HepG2 (cell line): Measurements from ENCODE around the gene ATAD1. TPM values are rescaled to one million over a fixed set of nuclear protein-coding genes. Genes with fewer than 3 reads are reported as not detected.

Source experiments
- ATAC-seq: fragments of 200-7000 bp; cut with Tn5 transposase; 3 replicates; pipeline ENCODE4 v1.9.1; 2020; ENCODE audit warnings: mild to moderate bottlenecking, moderate library complexity
- BruUV-seq: library from RNA; stranded (reverse); fragments of 400-500 nt; replicated peaks from 2 replicates; lab custom pipeline; 2021; lab: Mats Ljungman, UMichigan
- CTCF ChIA-PET: fragments of 300-600 bp; formaldehyde crosslinking; extraction: SDS; loops from one replicate; lab custom pipeline; 2021; ENCODE audit warnings: low total read pairs, inconsistent platforms, low intra/inter-chr PET ratio; lab: Yijun Ruan, JAX
- POLR2A ChIA-PET: fragments of 350-600 bp; sonication (Branson Sonifier 250); formaldehyde crosslinking; loops from one replicate; lab custom pipeline; 2020; ENCODE audit warnings: antibody characterized with exemption, inconsistent platforms; lab: Yijun Ruan, JAX
- DNase-seq: peaks from one replicate; pipeline ENCODE4 v3.0.0-alpha.2; 2015; ENCODE audit warnings: low spot score
- FAIRE-seq: peaks from 3 replicates; lab custom pipeline; 2011; peaks lifted over from hg19 to GRCh38; lab: Jason Lieb, UNC
- H2AFZ ChIP-seq: one replicate; pipeline ENCODE4 v1.6.1; 2011; ENCODE audit warnings: low read length, inconsistent platforms
- H3K27ac ChIP-seq: fragments of 300-600 bp; 3 replicates; pipeline ENCODE4 v1.8.0; 2011; ENCODE audit warnings: mixed run types, mild to moderate bottlenecking, mixed read lengths, low read length, inconsistent platforms; ENCODE audit not compliant: insufficient read depth; ENCODE audit errors: extremely low read length
- H3K27me3 ChIP-seq, 2 experiments: fragments of 200-600 bp in 1 of 2; 2 replicates in 1 of 2; 3 replicates in 1 of 2; pipeline versions ENCODE4 v1.6.0 to v1.8.0; 2011; ENCODE audit warnings: low read length in 2 of 2, mild to moderate bottlenecking in 2 of 2, moderate library complexity in 2 of 2, inconsistent platforms in 1 of 2; ENCODE audit not compliant: insufficient read depth in 2 of 2, control insufficient read depth in 1 of 2
- H3K36me3 ChIP-seq, 2 experiments: fragments of 200-600 bp in 1 of 2; replicated peaks in 1 of 2; 2 replicates in 1 of 2; 3 replicates in 1 of 2; pipeline versions ENCODE4 v1.5.1 to v1.8.0; 2011; ENCODE audit warnings: low read length in 2 of 2, inconsistent platforms in 1 of 2; ENCODE audit not compliant: insufficient read depth in 2 of 2, control insufficient read depth in 1 of 2
- H3K4me1 ChIP-seq: 2 replicates; pipeline ENCODE4 v1.5.1; 2012; ENCODE audit warnings: low read length, inconsistent platforms; ENCODE audit not compliant: insufficient read depth
- H3K4me2 ChIP-seq: 2 replicates; pipeline ENCODE4 v1.6.0; 2011; ENCODE audit warnings: low read depth, low read length, inconsistent platforms
- H3K4me3 ChIP-seq, 3 experiments: fragments of 200-600 bp in 1 of 3; sonication (generic), shearing (Covaris generic) in 1 of 3; replicated peaks in 1 of 3; 2 replicates each; pipeline ENCODE4 v1.5.1; 2011 to 2016; ENCODE audit warnings: low read length in 3 of 3, inconsistent platforms in 2 of 3, low read depth in 2 of 3, mild to moderate bottlenecking in 2 of 3, control low read depth in 1 of 3, mixed read lengths in 1 of 3; ENCODE audit not compliant: insufficient read depth in 1 of 3
- H3K79me2 ChIP-seq: one replicate; pipeline ENCODE4 v1.6.1; 2011; ENCODE audit warnings: low read length, inconsistent platforms; ENCODE audit not compliant: insufficient read depth
- H3K9ac ChIP-seq: 2 replicates; pipeline ENCODE4 v1.6.0; 2011; ENCODE audit warnings: mild to moderate bottlenecking, low read depth, low read length, inconsistent platforms; ENCODE audit not compliant: insufficient read depth
- H3K9me3 ChIP-seq: 2 replicates; pipeline ENCODE4 v1.5.1; 2012; ENCODE audit warnings: mild to moderate bottlenecking, low read length
- H4K20me1 ChIP-seq: 2 replicates; pipeline ENCODE4 v1.6.0; 2011; ENCODE audit warnings: inconsistent platforms, mild to moderate bottlenecking, low read length, moderate library complexity; ENCODE audit not compliant: insufficient read depth
- CC2D1A ChIP-seq: sonication (generic); formaldehyde crosslinking; IDR thresholded peaks from 2 replicates; pipeline ENCODE4 v1.8.1; 2023; ENCODE audit warnings: mild to moderate bottlenecking, missing genetic modification reagents
- NAIF1 ChIP-seq: sonication (generic); formaldehyde crosslinking; IDR thresholded peaks from 2 replicates; pipeline ENCODE4 v1.5.0; 2020; ENCODE audit warnings: mild to moderate bottlenecking, missing genetic modification reagents, borderline replicate concordance
- WGBS: methylation state at CpG from one replicate; pipeline ENCODE4 v1.1.6; 2017; ENCODE audit warnings: low lambda C conversion rate; 5-methylcytosine and 5-hydroxymethylcytosine counted together
- in situ Hi-C: cut with HindIII; loops from 2 replicates; pipeline ENCODE4 v1.10.0; 2017; ENCODE audit warnings: low pct_unique_long_range_greater_than_20kb; ENCODE audit not compliant: extremely low pct_ligation_motif_present
- intact Hi-C: fragments of 100-400 bp; cut with micrococcal nuclease; formaldehyde crosslinking; loops from one replicate; pipeline ENCODE4 v1.10.0; 2022; ENCODE audit not compliant: unreplicated experiment
- polyA plus RNA-seq, 8 experiments: library from polyadenylated mRNA; depleted of rRNA in 3 of 8; stranded (reverse) in 7 of 8; unstranded in 1 of 8; fragments of >200 nt; fragmentation: Illumina TruSeq in 4 of 8; extraction: Trizol in 4 of 8; gene quantifications; 2 replicates each; pipeline versions ENCODE4 v1.2.1 to v1.2.3, GENCODE V29; 2011 to 2016; ENCODE audit warnings: low read depth in 4 of 8, missing spikeins in 1 of 8, mixed read lengths in 1 of 8; ENCODE audit not compliant: insufficient read depth in 1 of 8
- total RNA-seq, 5 experiments: library from RNA; depleted of rRNA; stranded (reverse); fragments of >200 nt; fragmentation: Illumina TruSeq; extraction: Trizol; gene quantifications; 2 replicates each; pipeline ENCODE4 v1.2.3, GENCODE V29; 2016; ENCODE audit warnings: low read depth in 1 of 5
- TF ChIP-seq, protein P1 (sequence below): sonication (generic); formaldehyde crosslinking; IDR thresholded peaks from 2 replicates; pipeline ENCODE4 v1.4.0; 2020; ENCODE audit warnings: missing genetic modification reagents
- TF ChIP-seq, protein P2 (sequence below): sonication (generic); formaldehyde crosslinking; IDR thresholded peaks from 2 replicates; pipeline ENCODE4 v1.9.0; 2022; ENCODE audit warnings: low read depth, missing genetic modification reagents

The ATAD1 gene
- total and polyA plus RNA-seq, 2 of the 13 experiments (the other 11 are each of a cell fraction or from before 2014, with no cell fraction given) = 14.9 to 28.2 TPM

- TF ChIP-seq, protein P1, sequence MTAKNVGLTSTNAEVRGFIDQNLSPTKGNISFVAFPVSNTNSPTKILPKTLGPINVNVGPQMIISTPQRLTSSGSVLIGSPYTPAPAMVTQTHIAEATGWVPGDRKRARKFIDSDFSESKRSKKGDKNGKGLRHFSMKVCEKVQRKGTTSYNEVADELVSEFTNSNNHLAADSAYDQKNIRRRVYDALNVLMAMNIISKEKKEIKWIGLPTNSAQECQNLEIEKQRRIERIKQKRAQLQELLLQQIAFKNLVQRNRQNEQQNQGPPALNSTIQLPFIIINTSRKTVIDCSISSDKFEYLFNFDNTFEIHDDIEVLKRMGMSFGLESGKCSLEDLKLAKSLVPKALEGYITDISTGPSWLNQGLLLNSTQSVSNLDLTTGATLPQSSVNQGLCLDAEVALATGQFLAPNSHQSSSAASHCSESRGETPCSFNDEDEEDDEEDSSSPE = no peak
- TF ChIP-seq CC2D1A (CRISPR knock-in tag) = no peak
Measured at GRCh38 chr10:87746911-87747310, 71.1 kb downstream of the ATAD1 start (continued).

DNA sequence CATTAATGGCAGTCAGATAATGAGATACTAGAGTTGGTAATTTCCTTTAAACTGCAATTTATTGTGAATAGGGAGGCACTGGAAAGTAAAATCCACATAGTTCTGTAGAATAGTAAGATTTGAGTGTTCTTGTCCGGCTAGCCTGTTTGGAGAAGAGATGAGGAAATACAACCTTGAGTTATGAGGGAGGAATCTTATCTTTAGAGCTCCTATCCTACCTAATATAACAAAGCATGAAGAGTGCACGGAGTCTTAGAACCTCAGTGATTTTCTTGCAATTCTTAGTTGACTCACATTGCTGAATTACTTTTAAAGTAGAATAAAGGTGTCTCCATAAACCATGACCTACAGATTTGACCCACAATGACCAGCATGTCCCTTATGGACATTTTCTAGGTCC lies 73.4 kb downstream of the ATAD1 start:
- CTCF ChIA-PET = no interaction called here
- Histone ChIP-seq H3K36me3 (no peaks in the 10 kb centered on the region), H2AFZ (no peak overlapping the region), H3K79me2 (no peaks in the 10 kb centered on the region), H3K27me3 (no peaks in the 10 kb centered on the region; a peak in 1 of 5 replicates), H3K4me1 (peaks cover 24% of the 10 kb centered on the region), H3K27ac (no peak overlapping the region)
- WGBS = 78% methylated on average over 2 of the region's 2 CpGs
- intact Hi-C loops = no loop called here
- no peak for FAIRE-seq
- BruUV-seq = no TSS peak
- TF ChIP-seq, protein P2, sequence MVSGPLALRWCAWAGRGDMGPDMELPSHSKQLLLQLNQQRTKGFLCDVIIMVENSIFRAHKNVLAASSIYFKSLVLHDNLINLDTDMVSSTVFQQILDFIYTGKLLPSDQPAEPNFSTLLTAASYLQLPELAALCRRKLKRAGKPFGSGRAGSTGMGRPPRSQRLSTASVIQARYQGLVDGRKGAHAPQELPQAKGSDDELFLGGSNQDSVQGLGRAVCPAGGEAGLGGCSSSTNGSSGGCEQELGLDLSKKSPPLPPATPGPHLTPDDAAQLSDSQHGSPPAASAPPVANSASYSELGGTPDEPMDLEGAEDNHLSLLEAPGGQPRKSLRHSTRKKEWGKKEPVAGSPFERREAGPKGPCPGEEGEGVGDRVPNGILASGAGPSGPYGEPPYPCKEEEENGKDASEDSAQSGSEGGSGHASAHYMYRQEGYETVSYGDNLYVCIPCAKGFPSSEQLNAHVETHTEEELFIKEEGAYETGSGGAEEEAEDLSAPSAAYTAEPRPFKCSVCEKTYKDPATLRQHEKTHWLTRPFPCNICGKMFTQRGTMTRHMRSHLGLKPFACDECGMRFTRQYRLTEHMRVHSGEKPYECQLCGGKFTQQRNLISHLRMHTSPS (CRISPR knock-in tag) = no peak
- no peak for TF ChIP-seq NAIF1
- TF ChIP-seq, all 625 proteins: peak for 0
- DNase-seq = no peak
- POLR2A ChIA-PET = no interaction called here
- Histone ChIP-seq H4K20me1 (no peaks in the 10 kb centered on the region), H3K9me3 (no peaks in the 10 kb centered on the region), H3K4me2 (no peak overlapping the region), H3K4me3 (no peak overlapping the region), H3K9ac (no peak overlapping the region)
- no peak for ATAC-seq
- in situ Hi-C loops = no loop called here
